Mononuclear cell (primary cell): Measurements from ENCODE around the gene WNT9A. TPM values are rescaled to one million over a fixed set of nuclear protein-coding genes. Genes with fewer than 3 reads are reported as not detected.

ENCODE experiments used
- H3K27me3 ChIP-seq: 2 replicates; pipeline ENCODE4 v1.6.0; 2011; ENCODE audit warnings: low read length, control low read depth; ENCODE audit not compliant: insufficient read depth
- H3K4me1 ChIP-seq: 2 replicates; pipeline ENCODE4 v1.5.1; 2011; ENCODE audit warnings: mild to moderate bottlenecking, low read length, control low read depth; ENCODE audit not compliant: insufficient read depth
- H3K4me3 ChIP-seq: 2 replicates; pipeline ENCODE4 v1.5.1; 2011; ENCODE audit warnings: mild to moderate bottlenecking, low read length, moderate library complexity
- H3K9me3 ChIP-seq: 2 replicates; pipeline ENCODE4 v1.5.1; 2011; ENCODE audit warnings: low read depth, mild to moderate bottlenecking, control low read depth, low read length
- total RNA-seq: library from RNA; depleted of rRNA; stranded (reverse); fragments of >200 nt; gene quantifications from one replicate; pipeline ENCODE4 v1.2.3, GENCODE V29; 2012

Gene WNT9A
- total RNA-seq, 1 donor, result under 0.01 TPM

GRCh38 chr1:227894831-227895451 is 52.8 kb downstream of the WNT9A start:
- Histone ChIP-seq H3K27me3 (no peaks in the 10 kb centered on the region), H3K4me1 (no peaks in the 10 kb centered on the region), H3K4me3 (no peak overlapping the region), H3K9me3 (no peaks in the 10 kb centered on the region)

GRCh38 chr1:227893949-227894721 is 53.6 kb downstream of the WNT9A start:
- Histone ChIP-seq H3K9me3 (no peaks in the 10 kb centered on the region), H3K4me3 (no peak overlapping the region), H3K27me3 (no peaks in the 10 kb centered on the region), H3K4me1 (no peaks in the 10 kb centered on the region)

- Histone ChIP-seq H3K27me3 (no peaks in the 10 kb centered on the region), H3K4me1 (no peaks in the 10 kb centered on the region)
These were observed 54.3 kb downstream of the WNT9A start for GRCh38 chr1:227893300-227893948.

GRCh38 chr1:227892489-227893299 is 55.0 kb downstream of the WNT9A start:
- H3K9me3 ChIP-seq, result no peaks in the 10 kb centered on the region

More at GRCh38 chr1:227893300-227893948, 54.3 kb downstream of the WNT9A start:
- H3K4me3 ChIP-seq, result no peak overlapping the region
- no peaks in the 10 kb centered on the region for H3K9me3 ChIP-seq

GRCh38 chr1:227891955-227892488 is 55.7 kb downstream of the WNT9A start:
- Histone ChIP-seq H3K4me3 (no peak overlapping the region), H3K27me3 (no peaks in the 10 kb centered on the region), H3K4me1 (peaks cover 3% of the 10 kb centered on the region), H3K9me3 (no peaks in the 10 kb centered on the region)

More at GRCh38 chr1:227892489-227893299, 55.0 kb downstream of the WNT9A start:
- Histone ChIP-seq H3K27me3 (no peaks in the 10 kb centered on the region), H3K4me3 (no peak overlapping the region), H3K4me1 (no peaks in the 10 kb centered on the region)

- Histone ChIP-seq H3K4me1 (peaks cover 8% of the 10 kb centered on the region), H3K4me3 (no peak overlapping the region), H3K27me3 (no peaks in the 10 kb centered on the region), H3K9me3 (no peaks in the 10 kb centered on the region)
These were observed 56.3 kb downstream of the WNT9A start for GRCh38 chr1:227891223-227891954.

GRCh38 chr1:227890451-227891222 is 57.1 kb downstream of the WNT9A start:
- Histone ChIP-seq H3K9me3 (no peaks in the 10 kb centered on the region), H3K4me1 (peaks cover 15% of the 10 kb centered on the region), H3K27me3 (no peaks in the 10 kb centered on the region), H3K4me3 (no peak overlapping the region)

GRCh38 chr1:227889863-227890405 is 57.8 kb downstream of the WNT9A start:
- Histone ChIP-seq H3K9me3 (no peaks in the 10 kb centered on the region), H3K4me3 (no peak overlapping the region), H3K4me1 (peaks cover 21% of the 10 kb centered on the region), H3K27me3 (no peaks in the 10 kb centered on the region)

- H3K9me3 ChIP-seq, result no peaks in the 10 kb centered on the region
- no peak overlapping the region for H3K4me3 ChIP-seq
- H3K27me3 ChIP-seq, result no peaks in the 10 kb centered on the region
- peaks cover 21% of the 10 kb centered on the region for H3K4me1 ChIP-seq
These were observed 58.5 kb downstream of the WNT9A start for GRCh38 chr1:227889047-227889862.

GRCh38 chr1:227888404-227889046 is 59.2 kb downstream of the WNT9A start:
- no peaks in the 10 kb centered on the region for H3K9me3 ChIP-seq
- no peaks in the 10 kb centered on the region for H3K27me3 ChIP-seq
- peaks cover 21% of the 10 kb centered on the region for H3K4me1 ChIP-seq
- no peak overlapping the region for H3K4me3 ChIP-seq

GRCh38 chr1:227887697-227888403 is 59.9 kb downstream of the WNT9A start:
- no peaks in the 10 kb centered on the region for H3K27me3 ChIP-seq
- H3K9me3 ChIP-seq, result no peaks in the 10 kb centered on the region
- no peak overlapping the region for H3K4me3 ChIP-seq
- H3K4me1 ChIP-seq, result peaks cover 21% of the 10 kb centered on the region
